Lung (tissue), 12 donors: ENCODE measurements around the gene PRKCH. TPM values are rescaled to one million over a fixed set of nuclear protein-coding genes. Genes with fewer than 3 reads are reported as not detected.

ENCODE experiments used
- ATAC-seq: fragments of 200-7000 bp; cut with Tn5 transposase; one replicate; pipeline ENCODE4 v1.9.1; 2020; ENCODE audit warnings: moderate number of reproducible peaks; ENCODE audit not compliant: insufficient read depth, low FRiP score
- DNase-seq, 3 donors: peaks; one replicate each; pipeline ENCODE4 v3.0.0-alpha.2; 2013 to 2017
- H3K27ac ChIP-seq, 2 donors: one replicate each; pipeline ENCODE4 v1.5.1; 2013; ENCODE audit warnings: mild to moderate bottlenecking in 2 of 2, moderate library complexity in 2 of 2, control low read depth in 1 of 2, inconsistent platforms in 1 of 2, low read depth in 1 of 2, low read length in 1 of 2
- H3K27me3 ChIP-seq, 3 donors: one replicate each; pipeline ENCODE4 v1.5.1; 2013; ENCODE audit warnings: low read length in 2 of 3; ENCODE audit not compliant: control insufficient read depth in 3 of 3, insufficient read depth in 3 of 3
- H3K36me3 ChIP-seq, 4 donors: one replicate each; pipeline ENCODE4 v1.5.1; 2013; ENCODE audit warnings: low read length in 4 of 4, mild to moderate bottlenecking in 1 of 4, moderate library complexity in 1 of 4; ENCODE audit not compliant: control insufficient read depth in 4 of 4, insufficient read depth in 4 of 4
- H3K4me1 ChIP-seq, 5 donors: one replicate each; pipeline ENCODE4 v1.5.1; 2013; ENCODE audit warnings: low read length in 5 of 5, mild to moderate bottlenecking in 2 of 5, moderate library complexity in 1 of 5; ENCODE audit not compliant: control insufficient read depth in 5 of 5, insufficient read depth in 5 of 5
- H3K4me3 ChIP-seq: one replicate; pipeline ENCODE4 v1.5.1; 2013; ENCODE audit warnings: mild to moderate bottlenecking, control low read depth, moderate library complexity
- H3K9ac ChIP-seq, 2 donors: one replicate each; pipeline ENCODE4 v1.5.1; 2013; ENCODE audit warnings: low read length in 2 of 2, control low read depth in 1 of 2; ENCODE audit not compliant: insufficient read depth in 1 of 2
- H3K9me3 ChIP-seq, 4 donors: one replicate each; pipeline ENCODE4 v1.5.1; 2013; ENCODE audit warnings: low read length in 3 of 4, mild to moderate bottlenecking in 1 of 4, moderate library complexity in 1 of 4; ENCODE audit not compliant: control insufficient read depth in 4 of 4, insufficient read depth in 3 of 4
- CTCF ChIP-seq: IDR thresholded peaks from 2 replicates; pipeline ENCODE4 v1.5.1; 2012; ENCODE audit warnings: mild to moderate bottlenecking; ENCODE audit errors: control extremely low read depth, extremely low read depth
- WGBS, 2 donors: extraction: QIAGEN DNeasy Blood & Tissue Kit; methylation state at CpG; one replicate each; pipeline ENCODE4 v1.1.7; 2013; 5-methylcytosine and 5-hydroxymethylcytosine counted together
- polyA plus RNA-seq, 2 donors: library from polyadenylated mRNA; stranded (reverse); fragments of 200-250 nt; gene quantifications; one replicate each; pipeline ENCODE4 v1.2.1, GENCODE V29; 2013
- total RNA-seq, 2 donors: library from RNA; depleted of rRNA in 1 of 2; stranded (reverse); fragments of >200 nt in 1 of 2; gene quantifications; one replicate each; pipeline ENCODE4 v1.2.1, GENCODE V29; 2014 to 2021
- donor health status: control.
- donor health status: control.
- donor health status: Bipolar disorder and iron deficiency.
- donor health status: healthy.
- donor health status: DM: yes; HTN: yes; CAD: no.

PRKCH gene
- total and polyA plus RNA-seq, 4 donors, result 12.9 to 126 (median 51.4) TPM

GRCh38 chr14:61516964-61517653 is 195.7 kb downstream of the PRKCH start:
- Histone ChIP-seq H3K27me3 (no peaks in the 10 kb centered on the region), H3K9me3 (no peaks in the 10 kb centered on the region), H3K4me1 (peaks cover 0 to 28% (median 14%) of the 10 kb centered on the region in 5 donors), H3K36me3 (peaks cover 0 to 6% (median 0%) of the 10 kb centered on the region in 4 donors), H3K4me3 (no peak overlapping the region), H3K27ac (peak overlapping the region; percentile 1 to 22), H3K9ac (no peak overlapping the region)
- no peak for TF ChIP-seq CTCF
- DNase-seq (no peak), ATAC-seq (no peak)
- 84 to 90% methylated on average over 9 of the region's 9 CpGs for WGBS, 2 donors

- TF ChIP-seq CTCF, result no peak
- no peak overlapping the region for H3K4me3 ChIP-seq
- ATAC-seq, result no peak
- H3K9me3 ChIP-seq, result no peaks in the 10 kb centered on the region
- peaks cover 0 to 5% (median 0%) of the 10 kb centered on the region in 4 donors for H3K36me3 ChIP-seq
- 63 to 80% methylated on average over 6 of the region's 6 CpGs for WGBS, 2 donors
- peaks cover 0 to 29% (median 14%) of the 10 kb centered on the region in 5 donors for H3K4me1 ChIP-seq
- no peak overlapping the region for H3K9ac ChIP-seq
- peak overlapping the region in 1 of 2 donors; percentile 9 for H3K27ac ChIP-seq
- no peak for DNase-seq
- no peaks in the 10 kb centered on the region for H3K27me3 ChIP-seq
Observed at GRCh38 chr14:61517911-61518384, 196.6 kb downstream of the PRKCH start.

- Histone ChIP-seq H3K36me3 (peaks cover 0 to 1% (median 0%) of the 10 kb centered on the region in 4 donors), H3K4me1 (peaks cover 0 to 32% (median 14%) of the 10 kb centered on the region in 5 donors), H3K27ac (no peak overlapping the region), H3K4me3 (no peak overlapping the region), H3K9ac (no peak overlapping the region), H3K9me3 (no peaks in the 10 kb centered on the region), H3K27me3 (no peaks in the 10 kb centered on the region)
- no peak for TF ChIP-seq CTCF
- WGBS, 2 donors, result 55 to 85% methylated on average over 2 of the region's 2 CpGs
- DNase-seq (no peak), ATAC-seq (no peak)
Observed at GRCh38 chr14:61518403-61518802, 197.0 kb downstream of the PRKCH start.

GRCh38 chr14:61519106-61519505 is 197.7 kb downstream of the PRKCH start:
- WGBS, 2 donors, result 97 to 98% methylated on average over 6 of the region's 6 CpGs
- no peaks in the 10 kb centered on the region for H3K27me3 ChIP-seq
- peaks cover 0 to 37% (median 14%) of the 10 kb centered on the region in 5 donors for H3K4me1 ChIP-seq
- H3K27ac ChIP-seq, result no peak overlapping the region
- H3K9me3 ChIP-seq, result no peaks in the 10 kb centered on the region
- ATAC-seq (no peak), DNase-seq (no peak)
- H3K9ac ChIP-seq, result no peak overlapping the region
- no peak overlapping the region for H3K4me3 ChIP-seq
- H3K36me3 ChIP-seq, result no peaks in the 10 kb centered on the region
- no peak for TF ChIP-seq CTCF
